Transverse colon (tissue), 4 donors: Measurements from ENCODE around the gene ABHD6.
"Not testable (repeated sequence)": the region's sequence is repeated elsewhere in the genome, so short reads cannot be mapped to it uniquely, and the experiment has no call there.

Experiments used
- CTCF ChIP-seq, 5 experiments: fragments of 200-600 bp in 3 of 5; fragments of 450-650 bp in 2 of 5; sonication (generic) in 3 of 5; IDR thresholded peaks; 1 replicate in 2 of 5; 2 replicates in 3 of 5; pipeline ENCODE4 v1.5.1; 2016 to 2017; ENCODE audit warnings: antibody characterized with exemption in 5 of 5, inconsistent platforms in 3 of 5, mild to moderate bottlenecking in 2 of 5, moderate library complexity in 1 of 5
- EP300 ChIP-seq: sonication (generic); formaldehyde crosslinking; IDR thresholded peaks from one replicate; pipeline ENCODE4 v1.6.1; 2017; ENCODE audit warnings: antibody characterized with exemption, low read depth
- POLR2A ChIP-seq: fragments of 450-650 bp; IDR thresholded peaks from one replicate; pipeline ENCODE4 v1.6.1; 2016; ENCODE audit warnings: antibody characterized with exemption, mild to moderate bottlenecking, moderate library complexity
- POLR2AphosphoS5 ChIP-seq, 3 donors: sonication (generic); formaldehyde crosslinking; IDR thresholded peaks; one replicate each; pipeline ENCODE4 v1.6.1; 2016; ENCODE audit warnings: antibody characterized with exemption in 3 of 3

GRCh38 chr3:58227933-58228332, 9.7 kb upstream of the ABHD6 start:
- TF ChIP-seq CTCF (IDR thresholded peaks at IDR 0.05); POLR2A; EP300; POLR2AphosphoS5 (IDR thresholded peaks at IDR 0.05): not testable (repeated sequence)
